BJ (cell line): ENCODE measurements around the gene TXNRD1. TPM values are rescaled to one million over a fixed set of nuclear protein-coding genes. Genes with fewer than 3 reads are reported as not detected.
"Not testable (repeated sequence)": the region's sequence is repeated elsewhere in the genome, so short reads cannot be mapped to it uniquely, and the experiment has no call there.

ENCODE experiments used
- CTCF ChIA-PET: fragments of 350-600 bp; formaldehyde crosslinking; extraction: SDS; loops from one replicate; lab custom pipeline; 2021; ENCODE audit warnings: antibody characterized with exemption, inconsistent platforms; lab: Yijun Ruan, JAX
- POLR2A ChIA-PET: fragments of 300-600 bp; sonication (Branson Sonifier 250); formaldehyde crosslinking; extraction: SDS; loops from one replicate; lab custom pipeline; 2021; ENCODE audit warnings: antibody characterized with exemption; lab: Charles Lee
- DNase-seq: peaks from one replicate; pipeline ENCODE4 v3.0.0-alpha.2; 2011; ENCODE audit warnings: low read depth
- H3K27me3 ChIP-seq: 2 replicates; pipeline ENCODE4 v1.6.0; 2011; ENCODE audit warnings: low read length; ENCODE audit not compliant: control insufficient read depth, insufficient read depth
- H3K36me3 ChIP-seq: 2 replicates; pipeline ENCODE4 v1.5.1; 2011; ENCODE audit warnings: low read length; ENCODE audit not compliant: control insufficient read depth, insufficient read depth
- H3K4me3 ChIP-seq: 2 replicates; pipeline ENCODE4 v1.5.1; 2011; ENCODE audit warnings: low read depth, mild to moderate bottlenecking, control low read depth, low read length
- polyA plus RNA-seq: library from polyadenylated mRNA; depleted of rRNA; stranded (reverse); fragments of >200 nt; gene quantifications from 2 replicates; pipeline ENCODE4 v1.2.3, GENCODE V29; 2011
- TF ChIP-seq, protein P1 (sequence below): IDR thresholded peaks from 2 replicates; pipeline ENCODE4 v1.5.1; 2011; ENCODE audit warnings: low read depth, mild to moderate bottlenecking, control low read depth, inconsistent platforms, low read length, moderate library complexity; ENCODE audit not compliant: insufficient read depth

TXNRD1 gene
- polyA plus RNA-seq, 1 experiment = 1,028 TPM

- TF ChIP-seq, protein P1, sequence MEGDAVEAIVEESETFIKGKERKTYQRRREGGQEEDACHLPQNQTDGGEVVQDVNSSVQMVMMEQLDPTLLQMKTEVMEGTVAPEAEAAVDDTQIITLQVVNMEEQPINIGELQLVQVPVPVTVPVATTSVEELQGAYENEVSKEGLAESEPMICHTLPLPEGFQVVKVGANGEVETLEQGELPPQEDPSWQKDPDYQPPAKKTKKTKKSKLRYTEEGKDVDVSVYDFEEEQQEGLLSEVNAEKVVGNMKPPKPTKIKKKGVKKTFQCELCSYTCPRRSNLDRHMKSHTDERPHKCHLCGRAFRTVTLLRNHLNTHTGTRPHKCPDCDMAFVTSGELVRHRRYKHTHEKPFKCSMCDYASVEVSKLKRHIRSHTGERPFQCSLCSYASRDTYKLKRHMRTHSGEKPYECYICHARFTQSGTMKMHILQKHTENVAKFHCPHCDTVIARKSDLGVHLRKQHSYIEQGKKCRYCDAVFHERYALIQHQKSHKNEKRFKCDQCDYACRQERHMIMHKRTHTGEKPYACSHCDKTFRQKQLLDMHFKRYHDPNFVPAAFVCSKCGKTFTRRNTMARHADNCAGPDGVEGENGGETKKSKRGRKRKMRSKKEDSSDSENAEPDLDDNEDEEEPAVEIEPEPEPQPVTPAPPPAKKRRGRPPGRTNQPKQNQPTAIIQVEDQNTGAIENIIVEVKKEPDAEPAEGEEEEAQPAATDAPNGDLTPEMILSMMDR = no peak
- no peak for DNase-seq
- ChIA-PET CTCF (interaction anchor here (1.3 kb wide), 1 partner anchor 16 kb away, joined by 3 read pairs; no protein-coding TSS in a partner anchor), POLR2A (no interaction called here)
- Histone ChIP-seq H3K27me3 (no peaks in the 10 kb centered on the region), H3K4me3 (no peak overlapping the region), H3K36me3 (peaks cover 25% of the 10 kb centered on the region)
These were observed 102.1 kb downstream of the TXNRD1 start for GRCh38 chr12:104317538-104318210.

- ChIA-PET CTCF (no interaction called here), POLR2A (no interaction called here)
- peaks cover 21% of the 10 kb centered on the region for H3K36me3 ChIP-seq
- no peak overlapping the region for H3K4me3 ChIP-seq
- no peak for DNase-seq
- TF ChIP-seq, protein P1 = no peak
- H3K27me3 ChIP-seq = no peaks in the 10 kb centered on the region
These were observed 103.4 kb downstream of the TXNRD1 start for GRCh38 chr12:104319028-104319427.

- no peak for DNase-seq
- peaks cover 19% of the 10 kb centered on the region for H3K36me3 ChIP-seq
- H3K27me3 ChIP-seq = no peaks in the 10 kb centered on the region
- H3K4me3 ChIP-seq = no peak overlapping the region
- ChIA-PET CTCF (no interaction called here), POLR2A (interaction anchor here (0.6 kb wide), 1 partner anchor 19 kb away, joined by 4 read pairs; no protein-coding TSS in a partner anchor)
- TF ChIP-seq, protein P1 = no peak
These were observed 104.5 kb downstream of the TXNRD1 start for GRCh38 chr12:104319918-104320626.

- DNase-seq = no peak
- TF ChIP-seq, protein P1 = no peak
- Histone ChIP-seq H3K27me3 (no peaks in the 10 kb centered on the region), H3K4me3 (no peak overlapping the region), H3K36me3 (peaks cover 19% of the 10 kb centered on the region)
- ChIA-PET POLR2A (interaction anchor here (0.6 kb wide), 2 partner anchors 19 to 101 kb away, joined by 4 read pairs; no protein-coding TSS in a partner anchor), CTCF (no interaction called here)
These were observed 105.0 kb downstream of the TXNRD1 start for GRCh38 chr12:104320627-104321024.

- ChIA-PET POLR2A (interaction anchor here (0.5 kb wide), 1 partner anchor 1060 kb away, joined by 4 read pairs; no protein-coding TSS in a partner anchor), CTCF (interaction anchor here (0.5 to 0.6 kb wide), 2 partner anchors 13 to 17 kb away, joined by 3 to 5 read pairs; no protein-coding TSS in a partner anchor)
- Histone ChIP-seq H3K27me3 (no peaks in the 10 kb centered on the region), H3K36me3 (peaks cover 19% of the 10 kb centered on the region), H3K4me3 (no peak overlapping the region)
- DNase-seq = no peak
- TF ChIP-seq, protein P1 = no peak
These were observed 106.4 kb downstream of the TXNRD1 start for GRCh38 chr12:104321949-104322348.

DNA sequence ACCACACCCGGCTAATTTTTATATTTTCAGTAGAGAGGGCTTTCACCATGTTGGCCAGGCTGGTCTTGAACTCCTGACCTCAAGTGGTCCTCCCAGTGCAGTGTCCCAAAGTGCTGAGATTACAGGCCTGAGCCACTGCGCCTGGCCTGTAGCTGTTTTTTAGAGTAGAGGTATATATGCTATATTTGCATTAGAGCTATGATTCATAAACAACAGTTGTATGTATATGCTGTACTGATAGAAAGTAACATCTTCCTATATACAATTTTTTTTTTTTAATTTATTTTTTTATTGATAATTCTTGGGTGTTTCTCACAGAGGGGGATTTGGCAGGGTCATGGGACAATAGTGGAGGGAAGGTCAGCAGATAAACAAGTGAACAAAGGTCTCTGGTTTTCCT lies 107.0 kb downstream of the TXNRD1 start:
- CTCF ChIA-PET = interaction anchor here (0.5 to 0.6 kb wide), 2 partner anchors 13 to 16 kb away, joined by 3 to 5 read pairs; no protein-coding TSS in a partner anchor
- POLR2A ChIA-PET = not testable (repeated sequence)

More for the DNA sequence above, 107.0 kb downstream of the TXNRD1 start:
- not testable (repeated sequence) for DNase-seq, H3K4me3 ChIP-seq, H3K27me3 ChIP-seq
- peaks cover 22% of the 10 kb centered on the region for H3K36me3 ChIP-seq
